Upper lobe of left lung (tissue), 6 donors: ENCODE results near the gene PRKCSH. TPM values are rescaled to one million over a fixed set of nuclear protein-coding genes. Genes with fewer than 3 reads are reported as not detected.
"Not testable (repeated sequence)": the region's sequence is repeated elsewhere in the genome, so short reads cannot be mapped to it uniquely, and the experiment has no call there.

Experiments
- ATAC-seq, 2 donors: fragments of 200-7000 bp; cut with Tn5 transposase; one replicate each; pipeline ENCODE4 v1.9.1; 2022; ENCODE audit warnings: mild to moderate bottlenecking in 2 of 2, moderate library complexity in 2 of 2; ENCODE audit not compliant: low FRiP score in 2 of 2
- DNase-seq, 2 donors: peaks; one replicate each; pipeline ENCODE4 v3.0.0-alpha.2; 2019 to 2020
- H3K27ac ChIP-seq, 4 donors: fragments of 200-600 bp; sonication (generic); one replicate each; pipeline ENCODE4 v1.5.1; 2016 to 2019
- H3K27me3 ChIP-seq, 4 donors: fragments of 200-600 bp; sonication (generic); one replicate each; pipeline ENCODE4 v1.5.1; 2017 to 2019
- H3K36me3 ChIP-seq, 4 donors: fragments of 200-600 bp; sonication (generic); one replicate each; pipeline ENCODE4 v1.5.1; 2016 to 2019
- H3K4me1 ChIP-seq, 4 donors: fragments of 200-600 bp; sonication (generic); one replicate each; pipeline ENCODE4 v1.5.1; 2018 to 2019
- H3K4me3 ChIP-seq, 4 donors: fragments of 200-600 bp; sonication (generic); one replicate each; pipeline ENCODE4 v1.5.1; 2017 to 2019; ENCODE audit warnings: mild to moderate bottlenecking in 2 of 4, moderate library complexity in 1 of 4
- H3K9me3 ChIP-seq, 4 donors: fragments of 200-600 bp; sonication (generic); one replicate each; pipeline ENCODE4 v1.5.1; 2018 to 2019
- EP300 ChIP-seq, 4 donors: sonication (generic); formaldehyde crosslinking; IDR thresholded peaks; one replicate each; pipeline ENCODE4 v1.5.1; 2017; ENCODE audit warnings: antibody characterized with exemption in 4 of 4, control low read depth in 2 of 4
- POLR2A ChIP-seq, 4 donors: fragments of 450-650 bp; IDR thresholded peaks; one replicate each; pipeline ENCODE4 v1.5.1; 2016 to 2017; ENCODE audit warnings: antibody characterized with exemption in 4 of 4, mild to moderate bottlenecking in 2 of 4
- POLR2AphosphoS5 ChIP-seq, 2 donors: sonication (generic); formaldehyde crosslinking; IDR thresholded peaks; one replicate each; pipeline ENCODE4 v1.5.1; 2017; ENCODE audit warnings: antibody characterized with exemption in 2 of 2
- WGBS, 2 donors: methylation state at CpG; one replicate each; pipeline ENCODE4 v1.1.5; 2017 to 2018; 5-methylcytosine and 5-hydroxymethylcytosine counted together
- total RNA-seq, 6 donors: library from RNA; depleted of rRNA in 4 of 6; stranded (reverse); fragments of >200 nt in 4 of 6; gene quantifications; one replicate each; pipeline versions ENCODE4 v1.1.0 to v1.2.1, GENCODE V29; 2016 to 2021
- TF ChIP-seq, protein P1 (sequence below), 6 experiments: fragments of 450-650 bp in 4 of 6; fragments of 200-600 bp in 2 of 6; sonication (generic) in 2 of 6; IDR thresholded peaks; one replicate each; pipeline ENCODE4 v1.5.1; 2016 to 2019; ENCODE audit warnings: antibody characterized with exemption in 6 of 6
- donor health status: DM: no; HTN: no; CAD: no; lungs with moderate emphysema.
- donor health status: DM: no; HTN: yes; CAD: no; lungs with severe emphysema.

The PRKCSH gene
- total RNA-seq, 6 donors from 2014 or later, result 124 to 341 (median 187) TPM

DNA sequence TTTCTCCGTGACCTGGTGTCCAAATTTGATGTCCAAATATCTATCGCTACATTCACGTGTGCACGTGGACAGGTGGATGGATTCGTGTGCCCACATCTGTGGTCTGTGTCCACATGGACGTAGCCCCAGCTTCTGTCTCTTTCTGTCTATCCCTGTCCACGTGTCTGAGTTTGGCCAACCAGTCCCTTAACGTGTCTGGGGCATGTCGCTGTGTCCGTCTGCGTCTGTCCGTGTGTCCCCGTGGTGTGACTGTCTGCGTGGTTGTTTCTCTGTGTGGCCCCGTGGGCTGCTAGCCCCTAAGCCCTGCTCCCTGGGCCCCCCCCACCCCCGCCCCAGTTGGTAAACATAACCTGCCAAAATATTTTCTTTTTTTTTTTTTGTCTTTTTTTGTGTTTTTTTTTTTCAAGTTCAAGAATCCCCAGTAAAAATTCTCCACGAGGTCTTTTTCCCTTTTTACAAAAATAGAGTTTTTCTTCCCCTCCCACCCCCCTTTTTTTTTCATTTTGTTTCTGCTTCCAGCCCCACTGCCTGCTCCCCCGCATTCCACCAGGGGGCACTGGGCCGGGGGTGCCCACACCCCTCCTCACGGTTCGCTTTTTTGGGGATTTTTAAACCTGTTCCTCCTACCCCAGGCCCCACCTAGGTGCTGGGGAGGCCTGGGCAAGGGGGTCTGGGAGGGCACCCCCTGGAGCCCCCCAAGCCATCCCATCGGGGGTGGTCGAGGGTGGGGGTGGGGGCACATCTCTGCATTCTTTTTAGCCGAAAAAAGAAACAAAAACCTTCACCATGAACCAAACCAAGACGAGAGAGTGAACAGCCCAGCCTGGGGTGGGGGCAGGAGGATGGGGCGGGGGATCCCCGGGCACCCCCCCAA, 18.3 kb downstream of the PRKCSH start:
- peaks cover 8 to 23% (median 21%) of the 10 kb centered on the region in 4 donors for H3K36me3 ChIP-seq

GRCh38 chr19:11455233-11455554, 19.8 kb downstream of the PRKCSH start:
- H3K36me3 ChIP-seq, H3K9me3 ChIP-seq, H3K27me3 ChIP-seq, H3K27ac ChIP-seq, ATAC-seq, H3K4me3 ChIP-seq, H3K4me1 ChIP-seq, DNase-seq: not testable (repeated sequence)
- WGBS, 2 donors, result 89 to 90% methylated on average over 9 of the region's 9 CpGs

More for the DNA sequence above, 18.3 kb downstream of the PRKCSH start:
- TF ChIP-seq, protein P1, sequence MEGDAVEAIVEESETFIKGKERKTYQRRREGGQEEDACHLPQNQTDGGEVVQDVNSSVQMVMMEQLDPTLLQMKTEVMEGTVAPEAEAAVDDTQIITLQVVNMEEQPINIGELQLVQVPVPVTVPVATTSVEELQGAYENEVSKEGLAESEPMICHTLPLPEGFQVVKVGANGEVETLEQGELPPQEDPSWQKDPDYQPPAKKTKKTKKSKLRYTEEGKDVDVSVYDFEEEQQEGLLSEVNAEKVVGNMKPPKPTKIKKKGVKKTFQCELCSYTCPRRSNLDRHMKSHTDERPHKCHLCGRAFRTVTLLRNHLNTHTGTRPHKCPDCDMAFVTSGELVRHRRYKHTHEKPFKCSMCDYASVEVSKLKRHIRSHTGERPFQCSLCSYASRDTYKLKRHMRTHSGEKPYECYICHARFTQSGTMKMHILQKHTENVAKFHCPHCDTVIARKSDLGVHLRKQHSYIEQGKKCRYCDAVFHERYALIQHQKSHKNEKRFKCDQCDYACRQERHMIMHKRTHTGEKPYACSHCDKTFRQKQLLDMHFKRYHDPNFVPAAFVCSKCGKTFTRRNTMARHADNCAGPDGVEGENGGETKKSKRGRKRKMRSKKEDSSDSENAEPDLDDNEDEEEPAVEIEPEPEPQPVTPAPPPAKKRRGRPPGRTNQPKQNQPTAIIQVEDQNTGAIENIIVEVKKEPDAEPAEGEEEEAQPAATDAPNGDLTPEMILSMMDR (IDR thresholded peaks at IDR 0.05), result peak in 1 of 6 experiments; percentile 24
- no peak for TF ChIP-seq POLR2AphosphoS5 (IDR thresholded peaks at IDR 0.05)
- Histone ChIP-seq H3K9me3 (no peaks in the 10 kb centered on the region), H3K4me3 (no peak overlapping the region), H3K27me3 (no peaks in the 10 kb centered on the region), H3K27ac (no peak overlapping the region), H3K4me1 (peaks cover 0 to 4% (median 0%) of the 10 kb centered on the region in 4 donors)
- 55% methylated on average over 27 of the region's 27 CpGs for WGBS, 2 donors
- DNase-seq (no peak), ATAC-seq (no peak)

DNA sequence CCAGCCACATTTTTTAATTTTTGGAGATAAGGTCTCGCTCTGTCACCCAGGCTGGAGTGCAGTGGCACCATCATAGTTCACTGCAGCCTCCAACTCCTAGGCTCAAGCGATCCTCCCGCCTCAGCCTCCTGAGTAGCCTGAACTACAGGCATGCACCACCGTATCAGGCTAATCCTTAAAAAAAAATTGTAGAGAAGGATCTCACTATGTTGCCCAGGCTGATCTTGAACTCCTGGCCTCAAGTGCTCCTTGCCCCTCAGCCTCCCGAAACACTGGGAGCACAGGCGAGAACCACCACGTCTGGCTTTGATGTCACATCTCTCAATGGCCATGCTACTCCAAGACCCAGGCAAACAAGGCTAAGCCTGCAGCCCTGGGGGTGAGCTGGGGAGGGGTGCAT, 21.2 kb downstream of the PRKCSH start:
- H3K4me3 ChIP-seq, result no peak overlapping the region
- H3K9me3 ChIP-seq, result no peaks in the 10 kb centered on the region
- DNase-seq, result no peak
- no peak for ATAC-seq
- no peaks in the 10 kb centered on the region for H3K36me3 ChIP-seq
- WGBS, 2 donors, result 90 to 95% methylated on average over 5 to 7 of the region's 7 CpGs
- no peak overlapping the region for H3K27ac ChIP-seq
- no peak for TF ChIP-seq POLR2AphosphoS5 (IDR thresholded peaks at IDR 0.05)
- TF ChIP-seq POLR2A (IDR thresholded peaks at IDR 0.05), result no peak
- TF ChIP-seq EP300 (IDR thresholded peaks at IDR 0.05), result no peak
- TF ChIP-seq, protein P1 (IDR thresholded peaks at IDR 0.05), result no peak
- no peaks in the 10 kb centered on the region for H3K27me3 ChIP-seq
- H3K4me1 ChIP-seq, result peaks cover 0 to 4% (median 0%) of the 10 kb centered on the region in 4 donors

- ATAC-seq (no peak), DNase-seq (no peak)
- no peak overlapping the region for H3K4me3 ChIP-seq
- no peak for TF ChIP-seq POLR2AphosphoS5 (IDR thresholded peaks at IDR 0.05)
- TF ChIP-seq, protein P1 (IDR thresholded peaks at IDR 0.05), result no peak
- TF ChIP-seq POLR2A (IDR thresholded peaks at IDR 0.05), result no peak
- no peak for TF ChIP-seq EP300 (IDR thresholded peaks at IDR 0.05)
- H3K27me3 ChIP-seq, result no peaks in the 10 kb centered on the region
- H3K9me3 ChIP-seq, result no peaks in the 10 kb centered on the region
- 38 to 43% methylated on average over 9 to 17 of the region's 18 CpGs for WGBS, 2 donors
- no peak overlapping the region for H3K27ac ChIP-seq
- no peaks in the 10 kb centered on the region for H3K36me3 ChIP-seq
- peaks cover 0 to under 1% (median 0%) of the 10 kb centered on the region in 4 donors for H3K4me1 ChIP-seq
Measured at GRCh38 chr19:11457115-11457514, 21.7 kb downstream of the PRKCSH start.

DNA sequence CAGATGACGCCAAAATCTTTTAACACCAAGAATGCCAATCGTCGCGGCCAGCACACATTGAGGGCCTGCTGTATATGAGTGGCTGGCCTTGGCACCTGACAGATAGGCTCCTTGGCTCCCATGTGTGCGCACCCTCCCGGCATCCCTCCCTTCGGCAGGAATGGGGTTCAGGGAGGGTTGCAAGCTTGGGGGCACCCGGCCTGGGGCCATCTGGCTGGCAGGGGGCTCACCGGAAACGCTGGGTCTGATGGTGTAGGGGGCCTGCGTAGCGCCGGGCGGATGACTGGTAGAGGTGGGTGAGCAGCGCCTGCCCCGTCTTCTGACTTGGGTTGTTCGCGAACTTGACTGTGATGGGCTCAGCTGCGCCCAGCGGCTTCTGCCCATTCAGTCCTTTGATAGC, 22.4 kb downstream of the PRKCSH start:
- Histone ChIP-seq H3K27me3 (no peaks in the 10 kb centered on the region), H3K27ac (no peak overlapping the region), H3K36me3 (no peaks in the 10 kb centered on the region), H3K4me3 (no peak overlapping the region), H3K4me1 (no peaks in the 10 kb centered on the region), H3K9me3 (no peaks in the 10 kb centered on the region)
- WGBS, 2 donors, result 83 to 85% methylated on average over 11 to 20 of the region's 20 CpGs
- no peak for DNase-seq
- ATAC-seq, result peak in 1 of 2 donors; percentile 20
- no peak for TF ChIP-seq POLR2AphosphoS5 (IDR thresholded peaks at IDR 0.05)
- TF ChIP-seq EP300 (IDR thresholded peaks at IDR 0.05), result no peak
- no peak for TF ChIP-seq POLR2A (IDR thresholded peaks at IDR 0.05)
- TF ChIP-seq, protein P1 (IDR thresholded peaks at IDR 0.05), result no peak
